K562 (cell line): ENCODE data around the gene ZNF236. TPM values are rescaled to one million over a fixed set of nuclear protein-coding genes. Genes with fewer than 3 reads are reported as not detected.

Source experiments
- ATAC-seq: fragments of 200-7000 bp; cut with Tn5 transposase; 3 replicates; pipeline ENCODE4 v1.9.1; 2020; ENCODE audit warnings: moderate library complexity
- BruUV-seq: library from RNA; stranded (reverse); fragments of 400-500 nt; replicated peaks from 2 replicates; lab custom pipeline; 2021; lab: Mats Ljungman, UMichigan
- CTCF ChIA-PET: fragments of 300-600 bp; formaldehyde crosslinking; extraction: SDS; loops from one replicate; lab custom pipeline; 2021; ENCODE audit warnings: low intra/inter-chr PET ratio; lab: Yijun Ruan, JAX
- POLR2A ChIA-PET: fragments of 300-600, 350-650 bp; sonication (Branson Sonifier 250); formaldehyde crosslinking; extraction: SDS; loops from one replicate; lab custom pipeline; 2021; ENCODE audit warnings: antibody characterized with exemption, inconsistent platforms; lab: Yijun Ruan, JAX
- DNase-seq, 4 experiments: peaks; one replicate each; pipeline versions ENCODE4 v3.0.0 to v3.0.0-alpha.2; 2011 to 2018; ENCODE audit warnings: low spot score in 3 of 4, mixed read lengths in 3 of 4; ENCODE audit errors: extremely low read depth in 1 of 4
- FAIRE-seq: peaks from 2 replicates; lab custom pipeline; 2011; peaks lifted over from hg19 to GRCh38; lab: Jason Lieb, UNC
- H2AFZ ChIP-seq: 2 replicates; pipeline ENCODE4 v1.6.0; 2011; ENCODE audit warnings: low read depth, low read length, control low read depth, inconsistent platforms
- H3K27ac ChIP-seq: fragments of 200-600 bp; 3 replicates; pipeline ENCODE4 v1.8.0; 2011; ENCODE audit warnings: low read depth, mild to moderate bottlenecking, control low read depth, inconsistent platforms, low read length, moderate library complexity, mixed read lengths; ENCODE audit errors: extremely low read depth
- H3K27me3 ChIP-seq, 2 experiments: fragments of 300-600 bp in 1 of 2; 2 replicates in 1 of 2; 3 replicates in 1 of 2; pipeline versions ENCODE4 v1.6.0 to v1.8.0; 2011; ENCODE audit warnings: inconsistent platforms in 2 of 2, low read length in 2 of 2, mild to moderate bottlenecking in 1 of 2, mixed read lengths in 1 of 2, moderate library complexity in 1 of 2; ENCODE audit not compliant: control insufficient read depth in 2 of 2, insufficient read depth in 2 of 2
- H3K36me3 ChIP-seq: fragments of 300-600 bp; 3 replicates; pipeline ENCODE4 v1.8.0; 2011; ENCODE audit warnings: mild to moderate bottlenecking, low read length, inconsistent platforms; ENCODE audit not compliant: control insufficient read depth, insufficient read depth
- H3K4me1 ChIP-seq, 2 experiments: fragments of 200-600 bp in 1 of 2; replicated peaks in 1 of 2; 2 replicates in 1 of 2; 3 replicates in 1 of 2; pipeline versions ENCODE4 v1.5.1 to v1.8.0; 2011; ENCODE audit warnings: inconsistent platforms in 2 of 2, low read length in 2 of 2, mild to moderate bottlenecking in 1 of 2, mixed read lengths in 1 of 2, moderate library complexity in 1 of 2; ENCODE audit not compliant: control insufficient read depth in 2 of 2, insufficient read depth in 2 of 2
- H3K4me2 ChIP-seq: 2 replicates; pipeline ENCODE4 v1.6.1; 2011; ENCODE audit warnings: low read length, control low read depth, inconsistent platforms, mixed read lengths; ENCODE audit not compliant: insufficient read depth
- H3K4me3 ChIP-seq: fragments of 200-600 bp; sonication (generic), shearing (Covaris generic); 2 replicates; pipeline ENCODE4 v1.5.1; 2016; ENCODE audit warnings: control low read depth, inconsistent platforms
- H3K79me2 ChIP-seq: fragments of 200-600 bp; 3 replicates; pipeline ENCODE4 v1.8.0; 2011; ENCODE audit warnings: low read length, inconsistent platforms; ENCODE audit not compliant: control insufficient read depth, insufficient read depth
- H3K9ac ChIP-seq, 2 experiments: 2 replicates each; pipeline versions ENCODE4 v1.6.0 to v1.6.1; 2011; ENCODE audit warnings: low read depth in 2 of 2, low read length in 2 of 2, control low read depth in 1 of 2, inconsistent platforms in 1 of 2, mild to moderate bottlenecking in 1 of 2, mixed read lengths in 1 of 2; ENCODE audit not compliant: insufficient read depth in 1 of 2
- H3K9me1 ChIP-seq: one replicate; pipeline ENCODE4 v1.6.0; 2011; ENCODE audit warnings: inconsistent platforms, mild to moderate bottlenecking, low read length, moderate library complexity; ENCODE audit not compliant: control insufficient read depth, insufficient read depth
- H3K9me3 ChIP-seq: replicated peaks from 2 replicates; pipeline ENCODE4 v1.5.1; 2011; ENCODE audit warnings: low read depth, low read length, inconsistent platforms; ENCODE audit not compliant: control insufficient read depth, insufficient read depth
- H4K20me1 ChIP-seq: replicated peaks from 2 replicates; pipeline ENCODE4 v1.6.1; 2011; ENCODE audit warnings: low read length, inconsistent platforms, mixed read lengths; ENCODE audit not compliant: control insufficient read depth, insufficient read depth
- BRF1 ChIP-seq: IDR thresholded peaks from 3 replicates; pipeline ENCODE4 v1.6.1; 2011; ENCODE audit warnings: borderline replicate concordance, mild to moderate bottlenecking; ENCODE audit not compliant: insufficient read length; ENCODE audit errors: extremely low read depth
- ELF2 ChIP-seq: fragments of 250-450 bp; sonication (Bioruptor Pico); IDR thresholded peaks from 2 replicates; pipeline ENCODE4 v1.5.0; 2021; ENCODE audit warnings: mild to moderate bottlenecking
- GATAD2A ChIP-seq: fragments of 450-650 bp; IDR thresholded peaks from 2 replicates; pipeline ENCODE4 v1.6.1; 2017
- PHF8 ChIP-seq: fragments of 200-600 bp; sonication (generic); IDR thresholded peaks from 2 replicates; pipeline ENCODE4 v1.6.1; 2012; ENCODE audit warnings: mixed run types, mild to moderate bottlenecking, inconsistent platforms, low read length, moderate library complexity, borderline replicate concordance
- ZNF175 ChIP-seq: fragments of 200-800 bp; sonication (Bioruptor generic); IDR thresholded peaks from 2 replicates; pipeline ENCODE4 v1.6.1; 2016; ENCODE audit warnings: low read depth, mild to moderate bottlenecking, missing genetic modification characterization, missing compliant biosample characterization
- ZNF408 ChIP-seq: fragments of 250-450 bp; sonication (Bioruptor Pico); IDR thresholded peaks from 2 replicates; pipeline ENCODE4 v1.4.0; 2020; ENCODE audit warnings: low read depth, mild to moderate bottlenecking, moderate library complexity
- WGBS: fragments of 100-300 bp; shearing (Covaris generic); methylation state at CpG from one replicate; pipeline ENCODE4 v1.1.6; 2016; ENCODE audit warnings: low coverage, mixed read lengths; ENCODE audit not compliant: insufficient coverage; ENCODE audit errors: missing lambda C conversion rate; 5-methylcytosine and 5-hydroxymethylcytosine counted together
- in situ Hi-C: fragments of 300-500 bp; cut with MboI; formaldehyde crosslinking; loops from 4 replicates; pipeline ENCODE4 v1.15.0; 2018; ENCODE audit warnings: inconsistent platforms, mixed read lengths
- intact Hi-C: fragments of 100-400 bp; cut with micrococcal nuclease; formaldehyde crosslinking; loops from 2 replicates; pipeline ENCODE4 v1.14.2; 2022
- polyA plus RNA-seq, 8 experiments: library from polyadenylated mRNA; depleted of rRNA in 4 of 8; stranded (reverse) in 5 of 8; unstranded in 3 of 8; fragments of >200 nt; fragmentation: Nextera tagmentation in 2 of 8; fragmentation: Illumina TruSeq in 1 of 8; extraction: Ambion mirVana in 2 of 8; extraction: Trizol in 1 of 8; gene quantifications; 2 replicates each; pipeline versions ENCODE4 v1.2.1 to v1.2.3, GENCODE V29; 2011 to 2014; ENCODE audit warnings: inconsistent platforms in 1 of 8, missing spikeins in 1 of 8
- total RNA-seq, 7 experiments: library from RNA; depleted of rRNA in 6 of 7; stranded (reverse); fragments of >200 nt in 6 of 7; fragmentation: Illumina TruSeq in 2 of 7; extraction: Trizol in 2 of 7; gene quantifications; 2 replicates each; pipeline versions ENCODE4 v1.2.1 to v1.2.3, GENCODE V29; 2011 to 2021; ENCODE audit warnings: low replicate concordance in 1 of 7
- TF ChIP-seq, protein P1 (sequence below): sonication (generic); formaldehyde crosslinking; IDR thresholded peaks from 2 replicates; pipeline ENCODE4 v1.5.0; 2020; ENCODE audit warnings: missing genetic modification reagents
- TF ChIP-seq, protein P2 (sequence below): sonication (generic); formaldehyde crosslinking; IDR thresholded peaks from 2 replicates; pipeline ENCODE4 v1.8.0; 2022; ENCODE audit warnings: mild to moderate bottlenecking, missing genetic modification reagents

ZNF236 gene
- total and polyA plus RNA-seq, 9 of the 15 experiments (the other 6 are each of a cell fraction or from before 2014, with no cell fraction given) = 0.35 to 8.7 (median 3.4) TPM

DNA sequence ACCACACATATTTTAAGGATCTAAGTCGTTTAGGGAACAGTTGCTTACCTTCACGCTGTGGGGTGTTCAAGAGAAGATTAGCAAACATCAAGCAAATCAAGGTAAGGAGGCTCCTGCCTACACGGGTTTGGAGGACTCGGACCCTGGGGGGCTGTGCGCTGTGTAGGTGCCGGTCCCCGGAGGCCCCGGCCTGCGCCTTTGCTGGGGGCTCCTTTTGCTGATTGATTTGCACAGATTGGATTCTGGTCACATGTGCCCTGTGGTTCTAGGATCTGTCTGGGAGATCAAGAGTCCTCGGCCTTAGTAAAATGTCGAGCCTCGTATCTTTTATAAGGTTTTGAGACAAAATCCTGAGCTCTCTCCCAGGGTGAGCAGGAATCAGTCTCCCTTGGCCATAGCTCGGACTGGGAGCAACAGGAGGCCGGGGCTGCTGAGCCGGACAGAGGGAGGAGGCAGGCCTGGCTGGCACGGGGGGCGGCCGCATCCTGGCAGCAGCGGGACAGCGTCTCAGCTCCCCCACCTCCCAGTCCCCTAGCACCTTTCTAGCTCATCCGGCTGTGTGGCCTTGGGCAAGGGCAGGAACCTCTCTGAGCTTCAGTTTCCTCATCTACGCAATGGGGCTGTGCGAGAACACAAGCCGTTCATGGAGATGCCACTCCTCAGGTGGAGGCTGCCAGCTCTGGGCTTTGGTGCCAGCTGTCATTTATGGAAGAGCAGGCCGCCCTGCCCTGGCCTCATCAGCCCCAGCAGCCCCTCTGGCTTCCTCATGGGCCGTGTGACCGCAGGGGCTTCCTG, 163.0 kb downstream of the ZNF236 start:
- FAIRE-seq (no peak), DNase-seq (no peak), ATAC-seq (no peak)
- ChIA-PET CTCF (no interaction called here), POLR2A (interaction anchor here (0.5 to 1.2 kb wide), 3 partner anchors 12 to 290 kb away, joined by 3 read pairs; no protein-coding TSS in a partner anchor)
- Histone ChIP-seq H3K27ac (no peak overlapping the region), H4K20me1 (no peaks in the 10 kb centered on the region; the same call in 1 of the 2 replicates), H3K27me3 (peaks cover 33 to 73% of the 10 kb centered on the region in 2 experiments), H3K4me2 (no peak overlapping the region), H3K9ac (no peak overlapping the region), H3K36me3 (no peaks in the 10 kb centered on the region), H3K9me3 (no peaks in the 10 kb centered on the region), H2AFZ (no peak overlapping the region), H3K4me3 (no peak overlapping the region), H3K9me1 (no peaks in the 10 kb centered on the region), H3K79me2 (no peaks in the 10 kb centered on the region), H3K4me1 (peaks cover 0 to 8% of the 10 kb centered on the region in 2 experiments; a peak in 2 of 5 replicates)
- intact Hi-C loops = no loop called here
- no TSS peak for BruUV-seq
- WGBS = 9% methylated on average over 24 of the region's 27 CpGs
- TF ChIP-seq ZNF408 (CRISPR knock-in tag) (no peak), PHF8 (no peak), BRF1 (no peak), ELF2 (CRISPR knock-in tag) (no peak), ZNF175 (CRISPR knock-in tag) (no peak), GATAD2A (no peak)
- TF ChIP-seq, protein P1, sequence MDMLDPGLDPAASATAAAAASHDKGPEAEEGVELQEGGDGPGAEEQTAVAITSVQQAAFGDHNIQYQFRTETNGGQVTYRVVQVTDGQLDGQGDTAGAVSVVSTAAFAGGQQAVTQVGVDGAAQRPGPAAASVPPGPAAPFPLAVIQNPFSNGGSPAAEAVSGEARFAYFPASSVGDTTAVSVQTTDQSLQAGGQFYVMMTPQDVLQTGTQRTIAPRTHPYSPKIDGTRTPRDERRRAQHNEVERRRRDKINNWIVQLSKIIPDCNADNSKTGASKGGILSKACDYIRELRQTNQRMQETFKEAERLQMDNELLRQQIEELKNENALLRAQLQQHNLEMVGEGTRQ = no peak
- TF ChIP-seq, protein P2, sequence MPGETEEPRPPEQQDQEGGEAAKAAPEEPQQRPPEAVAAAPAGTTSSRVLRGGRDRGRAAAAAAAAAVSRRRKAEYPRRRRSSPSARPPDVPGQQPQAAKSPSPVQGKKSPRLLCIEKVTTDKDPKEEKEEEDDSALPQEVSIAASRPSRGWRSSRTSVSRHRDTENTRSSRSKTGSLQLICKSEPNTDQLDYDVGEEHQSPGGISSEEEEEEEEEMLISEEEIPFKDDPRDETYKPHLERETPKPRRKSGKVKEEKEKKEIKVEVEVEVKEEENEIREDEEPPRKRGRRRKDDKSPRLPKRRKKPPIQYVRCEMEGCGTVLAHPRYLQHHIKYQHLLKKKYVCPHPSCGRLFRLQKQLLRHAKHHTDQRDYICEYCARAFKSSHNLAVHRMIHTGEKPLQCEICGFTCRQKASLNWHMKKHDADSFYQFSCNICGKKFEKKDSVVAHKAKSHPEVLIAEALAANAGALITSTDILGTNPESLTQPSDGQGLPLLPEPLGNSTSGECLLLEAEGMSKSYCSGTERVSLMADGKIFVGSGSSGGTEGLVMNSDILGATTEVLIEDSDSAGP = no peak
- in situ Hi-C loops = no loop called here
